ENCODE measurements around the gene DHX57.
"Not testable (repeated sequence)": the region's sequence is repeated elsewhere in the genome, so short reads cannot be mapped to it uniquely, and the experiment has no call there.

DHX57 gene

DNA sequence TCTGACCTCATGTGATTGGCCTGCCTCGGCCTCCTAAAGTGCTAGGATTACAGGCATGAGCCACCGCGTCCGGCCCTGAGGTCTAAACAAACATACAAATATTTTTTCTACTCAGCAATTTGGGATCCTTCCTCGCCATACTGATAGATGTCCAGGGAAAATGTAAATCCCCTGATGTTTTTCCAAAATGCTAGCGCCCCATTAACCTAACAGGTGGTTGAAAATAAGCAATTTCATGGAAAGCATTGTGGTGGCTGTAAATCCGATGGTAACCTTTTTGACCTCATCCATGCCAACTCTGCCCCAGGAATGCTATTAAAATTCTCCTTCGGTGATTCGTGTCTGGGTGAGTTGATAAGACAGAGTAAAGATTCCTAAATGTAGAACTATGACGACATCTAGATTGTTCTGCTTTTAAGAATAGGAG is 78.5 kb downstream of the DHX57 start:
- no peak for DNase-seq (ENCODE audit: low spot score)

DNA sequence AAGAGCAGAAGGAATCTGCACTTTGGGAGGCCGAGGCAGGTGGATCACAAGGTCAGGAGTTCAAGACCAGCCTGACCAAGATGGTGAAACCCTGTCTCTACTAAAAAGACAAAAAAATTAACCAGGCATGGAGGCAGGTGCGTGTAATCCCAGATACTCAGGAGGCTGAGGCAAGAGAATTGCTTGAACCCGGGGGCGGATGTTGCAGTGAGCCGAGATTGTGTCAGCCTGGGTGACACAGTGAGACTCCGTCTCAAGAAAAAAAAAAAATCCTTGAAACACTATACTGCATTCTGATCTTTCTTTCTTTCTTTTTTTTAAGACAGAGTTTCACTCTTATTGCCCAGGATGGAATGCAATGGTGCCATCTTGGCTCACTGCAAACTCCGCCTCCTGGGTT is 80.7 kb downstream of the DHX57 start:
- not testable (repeated sequence) for DNase-seq (ENCODE audit: low spot score)

GRCh38 chr2:38794235-38794946 is 81.3 kb downstream of the DHX57 start:
- no peak for DNase-seq (ENCODE audit: low spot score)

GRCh38 chr2:38793511-38793910 is 82.2 kb downstream of the DHX57 start:
- DNase-seq (ENCODE audit: low spot score) = no peak

DNA sequence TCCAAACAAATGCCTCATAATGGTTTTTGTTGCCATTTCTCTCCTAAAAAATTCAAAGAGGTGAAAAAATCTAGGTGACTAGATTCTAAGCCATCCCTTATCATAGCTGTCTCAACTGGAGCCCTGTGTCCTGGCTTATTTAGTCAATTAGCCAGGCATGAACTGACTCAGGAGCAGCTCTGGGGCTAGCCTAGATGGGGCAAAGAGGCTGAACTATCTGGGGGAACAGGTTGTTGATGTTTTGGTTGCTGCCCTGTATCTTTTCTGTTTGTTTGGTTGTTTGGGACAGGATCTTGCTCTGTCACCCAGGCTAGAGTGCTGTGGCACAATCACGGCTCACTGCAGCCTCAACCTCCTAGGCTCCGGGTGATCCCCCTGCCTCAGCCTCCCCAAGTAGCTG is 83.0 kb downstream of the DHX57 start:
- no peak for DNase-seq (ENCODE audit: low spot score)

DNA sequence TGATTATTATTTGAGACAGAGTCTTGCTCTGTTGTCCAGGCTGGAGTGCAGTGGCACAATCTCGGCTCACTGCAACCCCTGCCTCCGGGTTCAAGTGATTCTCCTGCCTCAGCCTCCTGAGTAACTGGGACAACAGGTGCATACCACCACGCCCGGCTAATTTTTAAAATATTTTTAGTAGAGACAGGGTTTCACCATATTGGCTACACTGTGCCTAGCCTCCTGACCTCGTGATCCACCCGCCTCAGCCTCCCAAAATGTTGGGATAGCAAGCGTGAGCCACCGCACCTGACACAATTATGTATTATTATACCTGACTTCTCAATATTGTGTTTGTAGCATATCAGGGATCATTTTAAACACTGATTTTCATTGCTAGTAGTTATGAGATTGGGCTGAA is 83.4 kb downstream of the DHX57 start:
- not testable (repeated sequence) for DNase-seq (ENCODE audit: low spot score)

DNA sequence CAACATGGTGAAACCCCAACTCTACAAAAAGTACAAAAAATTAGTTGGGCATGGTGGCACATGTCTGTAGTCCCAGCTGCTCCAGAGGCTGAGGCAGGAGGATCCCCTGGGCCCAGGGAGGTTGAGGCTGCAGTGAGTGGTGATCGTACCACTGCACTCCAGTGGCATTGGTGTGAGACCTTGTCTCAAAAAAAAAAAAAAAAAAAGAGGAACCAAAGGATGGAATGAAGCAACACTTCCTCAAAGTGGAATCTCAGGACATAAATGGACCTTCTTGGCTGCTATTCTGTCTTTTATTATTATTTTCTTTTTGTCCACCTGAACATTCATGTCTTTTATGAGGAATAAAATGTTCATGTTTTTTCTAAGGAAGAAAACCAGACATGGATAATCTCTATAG is 84.0 kb downstream of the DHX57 start:
- DNase-seq (ENCODE audit: low spot score) = no peak

DNA sequence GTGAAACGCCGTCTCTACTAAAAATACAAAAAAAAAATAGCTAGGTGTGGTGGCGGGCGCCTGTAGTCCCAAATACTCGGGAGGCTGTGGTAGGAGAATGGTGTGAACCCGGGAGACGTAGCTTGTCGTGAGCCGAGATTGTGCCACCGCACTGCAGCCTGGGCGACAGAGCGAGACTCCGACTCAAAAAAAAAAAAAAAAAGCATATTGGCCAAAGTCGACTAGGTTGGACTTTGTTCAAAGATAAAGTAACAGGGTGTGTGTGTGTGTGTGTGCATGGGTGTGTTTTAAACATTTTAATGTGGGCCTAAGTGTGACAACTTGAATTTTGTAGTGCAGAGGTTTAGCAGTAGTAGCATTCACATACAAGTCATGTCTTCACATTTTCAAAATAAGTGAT is 86.0 kb downstream of the DHX57 start:
- DNase-seq (ENCODE audit: low spot score) = no peak

DNA sequence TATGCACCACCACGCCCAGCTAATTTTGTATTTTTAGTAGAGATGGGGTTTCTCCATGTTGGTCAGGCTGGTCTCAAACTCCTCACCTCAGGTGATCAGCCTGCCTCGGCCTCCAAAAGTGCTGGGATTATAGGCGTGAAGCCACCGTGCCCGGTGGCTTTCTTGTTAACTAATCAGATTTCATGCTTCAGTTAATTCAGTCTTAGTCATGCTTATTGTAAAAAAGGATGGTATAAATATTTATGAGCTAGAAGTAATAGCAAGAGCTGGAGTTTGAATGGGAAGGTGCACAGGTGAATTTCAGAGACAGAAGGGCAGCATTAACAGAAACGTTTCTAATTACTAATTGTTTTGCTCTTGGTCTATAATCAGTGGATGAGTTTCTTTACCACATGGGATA is 87.4 kb downstream of the DHX57 start:
- DNase-seq (ENCODE audit: low spot score) = no peak

GRCh38 chr2:38783586-38783985 is 92.1 kb downstream of the DHX57 start:
- DNase-seq (ENCODE audit: low spot score) = no peak

GRCh38 chr2:38778687-38779082 is 97.0 kb downstream of the DHX57 start:
- no peak for DNase-seq (ENCODE audit: low spot score)

DNA sequence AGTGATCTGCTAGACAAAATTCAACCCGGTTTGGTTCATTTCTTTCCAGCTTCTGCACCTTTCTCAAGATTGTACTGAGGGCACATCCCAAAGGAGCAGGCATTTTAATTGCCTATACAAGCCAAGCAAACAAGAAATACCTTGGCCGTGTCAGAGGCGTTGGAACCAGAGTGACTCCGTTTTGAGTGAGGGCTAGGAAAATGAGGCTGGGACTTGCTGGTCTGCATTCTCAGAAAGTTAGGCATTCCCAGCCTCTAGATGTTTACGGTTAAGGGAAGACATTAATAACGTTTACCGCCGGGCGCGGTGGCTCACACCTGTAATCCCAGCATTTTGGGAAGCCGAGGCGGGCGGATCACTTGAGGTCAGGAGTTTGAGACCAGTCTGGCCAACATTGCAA is 99.2 kb downstream of the DHX57 start:
- DNase-seq (ENCODE audit: low spot score) = no peak

DNA sequence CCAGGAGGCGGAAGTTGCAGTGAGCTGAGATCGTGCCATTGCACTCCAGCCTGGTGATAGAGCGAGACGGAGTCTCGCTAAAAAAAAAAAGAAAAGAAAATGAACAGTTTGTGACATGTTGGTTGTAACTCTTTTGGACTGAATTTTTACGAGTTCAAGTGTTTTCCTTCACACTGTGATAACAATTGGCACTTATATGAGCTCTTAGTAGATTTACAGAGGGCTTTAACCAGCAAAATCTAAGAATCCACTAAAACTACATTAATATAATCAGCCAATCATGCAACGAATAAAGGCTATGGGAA is 99.9 kb downstream of the DHX57 start:
- no peak for DNase-seq (ENCODE audit: low spot score)

- DNase-seq (ENCODE audit: low spot score) = no peak
These were observed 100.4 kb downstream of the DHX57 start for GRCh38 chr2:38775097-38775920.

DNA sequence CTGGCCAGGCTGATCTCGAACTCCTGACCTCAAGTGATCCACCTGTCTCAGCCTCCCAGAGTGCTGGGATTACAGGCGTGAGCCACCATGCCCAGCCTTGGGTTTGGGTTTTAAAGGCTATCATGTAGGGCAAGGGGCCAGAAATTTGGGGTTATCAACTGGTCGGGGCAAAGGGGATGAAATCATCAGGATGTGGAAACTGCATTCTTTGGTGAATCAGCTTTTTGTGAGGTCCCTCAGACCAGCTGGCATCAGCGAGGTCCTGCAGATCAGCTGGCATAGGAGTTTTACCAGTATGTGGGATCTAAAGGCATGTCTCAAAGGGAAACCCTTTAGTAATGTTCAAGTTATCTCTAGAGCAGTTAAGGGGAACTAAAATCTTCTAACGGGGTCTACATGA is 104.1 kb downstream of the DHX57 start:
- DNase-seq (ENCODE audit: low spot score) = no peak

GRCh38 chr2:38765551-38765950 is 110.2 kb downstream of the DHX57 start:
- DNase-seq (ENCODE audit: low spot score) = no peak

GRCh38 chr2:38765149-38765548 is 110.6 kb downstream of the DHX57 start:
- no peak for DNase-seq (ENCODE audit: low spot score)

DNA sequence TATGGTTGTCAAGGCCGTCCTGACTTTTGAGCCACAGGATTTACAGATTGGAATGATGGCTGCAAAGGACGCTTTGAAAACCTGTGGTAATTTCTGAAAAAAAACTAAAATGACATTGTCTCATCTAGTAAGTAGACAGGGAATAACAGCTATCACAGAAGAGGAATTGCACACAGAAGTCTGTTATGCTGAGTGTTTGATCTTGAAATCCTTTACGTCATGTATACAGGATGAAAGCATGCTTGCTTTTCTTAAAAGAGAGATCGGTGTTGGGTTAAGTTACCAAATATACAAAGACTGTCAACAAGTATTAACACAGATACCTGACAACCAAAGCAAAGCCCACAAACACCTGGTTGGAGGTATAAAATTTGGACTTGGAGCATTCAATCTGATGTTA is 112.0 kb downstream of the DHX57 start:
- no peak for DNase-seq (ENCODE audit: low spot score)

DNA sequence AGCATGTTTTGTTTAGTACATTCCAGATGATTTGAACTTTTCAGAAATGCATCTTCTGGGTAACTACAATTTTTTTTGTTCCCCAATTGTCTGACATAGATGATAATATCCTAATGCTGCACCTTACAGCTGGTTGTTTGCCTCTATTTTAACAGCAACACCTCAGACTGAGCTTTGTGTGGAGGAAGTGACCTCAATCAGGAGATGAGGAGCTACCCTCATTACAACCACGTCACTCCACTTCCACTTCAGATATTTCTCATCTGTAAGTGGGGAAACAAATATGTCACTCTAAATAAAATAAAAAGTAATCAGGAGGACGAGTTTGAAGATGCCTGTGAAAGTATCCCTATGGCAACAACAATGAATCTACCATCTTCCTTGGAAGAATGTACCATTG is 112.5 kb downstream of the DHX57 start:
- no peak for DNase-seq (ENCODE audit: low spot score)

GRCh38 chr2:38755891-38756290 is 119.8 kb downstream of the DHX57 start:
- not testable (repeated sequence) for DNase-seq (ENCODE audit: low spot score)

DNA sequence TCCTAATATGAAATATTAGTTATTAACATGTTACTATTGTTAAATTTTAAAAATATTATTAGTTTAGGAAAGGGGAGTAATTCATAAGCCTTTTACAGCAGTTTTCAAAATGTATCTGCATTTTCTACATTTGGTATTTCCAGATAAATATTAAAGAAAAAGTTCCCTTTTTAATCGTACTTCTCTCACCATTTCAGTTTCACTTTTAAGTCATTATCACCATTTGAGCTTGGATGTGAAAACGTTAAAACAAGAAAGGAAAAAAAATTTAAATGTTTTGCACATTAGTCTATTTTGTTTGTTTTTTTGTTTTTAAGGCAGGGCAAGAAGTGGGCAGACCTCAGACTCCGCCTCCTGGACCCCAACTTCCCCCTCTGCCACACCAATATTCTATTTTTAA is 121.2 kb downstream of the DHX57 start:
- DNase-seq (ENCODE audit: low spot score) = no peak

GRCh38 chr2:38754049-38754448 is 121.7 kb downstream of the DHX57 start:
- no peak for DNase-seq (ENCODE audit: low spot score)

DNA sequence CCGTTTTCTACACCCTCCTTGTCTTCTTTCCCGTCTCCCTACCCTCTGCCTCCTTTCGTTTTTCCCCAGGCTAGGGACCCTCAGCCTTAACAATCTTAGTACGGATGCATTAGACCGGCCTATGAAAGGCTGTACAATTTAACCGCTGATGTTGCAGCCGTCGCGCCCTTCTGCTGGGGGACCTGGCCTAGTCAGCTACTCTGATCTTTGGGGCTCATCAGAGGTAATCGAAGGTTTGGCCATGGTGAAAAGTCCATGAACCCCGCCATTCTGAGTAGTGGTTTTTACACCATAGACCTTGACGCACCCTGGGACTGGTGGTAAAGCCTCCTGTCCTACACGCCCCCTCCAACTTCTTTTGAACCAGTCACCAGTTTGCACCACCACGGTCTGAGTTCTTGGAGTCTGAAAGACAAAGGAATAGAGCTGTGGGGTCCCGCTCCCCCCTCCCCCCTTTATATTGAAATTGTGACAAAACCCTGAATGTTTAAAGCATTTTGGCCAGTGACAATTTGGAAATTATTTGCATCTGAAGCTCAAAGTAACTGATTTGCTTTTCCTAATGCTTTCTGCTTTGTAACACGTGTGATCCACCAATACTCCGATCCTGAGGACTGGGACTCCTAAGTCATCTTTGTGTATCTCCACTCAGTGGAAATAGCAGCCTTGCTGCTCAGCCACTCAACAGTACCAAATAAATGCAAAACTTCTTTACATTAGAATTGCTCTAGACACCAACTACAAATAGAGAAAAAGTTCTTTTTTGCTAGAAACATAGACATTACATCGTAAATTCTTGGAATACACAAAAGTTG is 123.9 kb downstream of the DHX57 start:
- DNase-seq (ENCODE audit: low spot score) = no peak
